GM12878 (cell line): ENCODE measurements around the gene ZKSCAN1. TPM values are rescaled to one million over a fixed set of nuclear protein-coding genes. Genes with fewer than 3 reads are reported as not detected.

Source experiments
- ATAC-seq: fragments of 200-7000 bp; cut with Tn5 transposase; 3 replicates; pipeline ENCODE4 v1.9.1; 2020; ENCODE audit warnings: mild to moderate bottlenecking, moderate library complexity
- BruUV-seq: library from RNA; stranded (reverse); fragments of 400-500 nt; replicated peaks from 2 replicates; lab custom pipeline; 2021; lab: Mats Ljungman, UMichigan
- CTCF ChIA-PET: fragments of 300-600 bp; sonication (Branson Sonifier 250); formaldehyde crosslinking; extraction: SDS; loops from one replicate; lab custom pipeline; 2021; ENCODE audit warnings: inconsistent platforms; lab: Yijun Ruan, JAX
- POLR2A ChIA-PET: fragments of 350-600 bp; formaldehyde crosslinking; extraction: SDS; loops from one replicate; lab custom pipeline; 2021; ENCODE audit warnings: inconsistent platforms; lab: Charles Lee
- RAD21 ChIA-PET: fragments of 300-600 bp; sonication (Branson Sonifier 250); formaldehyde crosslinking; loops from one replicate; lab custom pipeline; 2023; ENCODE audit warnings: antibody characterized with exemption; ENCODE audit not compliant: unreplicated experiment; lab: Charles Lee
- SMC1A ChIA-PET: fragments of 300-600 bp; sonication (Branson Sonifier 250); formaldehyde crosslinking; loops from one replicate; lab custom pipeline; 2023; ENCODE audit not compliant: unreplicated experiment, uncharacterized antibody; lab: Charles Lee
- DNase-seq: peaks from one replicate; pipeline ENCODE4 v3.0.0-alpha.2; 2011; ENCODE audit warnings: low read depth, low spot score
- FAIRE-seq: peaks from 3 replicates; lab custom pipeline; 2011; peaks lifted over from hg19 to GRCh38; lab: Jason Lieb, UNC
- H2AFZ ChIP-seq: 2 replicates; pipeline ENCODE4 v1.6.0; 2011; ENCODE audit warnings: low read depth, low read length, control low read depth; ENCODE audit not compliant: control insufficient read depth
- H3K27ac ChIP-seq: 2 replicates; pipeline ENCODE4 v1.5.1; 2011; ENCODE audit warnings: control low read depth; ENCODE audit not compliant: control insufficient read depth, insufficient read depth
- H3K27me3 ChIP-seq, 2 experiments: replicated peaks in 1 of 2; 2 replicates each; pipeline versions ENCODE4 v1.6.0 to v1.6.1; 2011; ENCODE audit warnings: low read length in 1 of 2; ENCODE audit not compliant: control insufficient read depth in 2 of 2, insufficient read depth in 2 of 2
- H3K36me3 ChIP-seq, 2 experiments: 2 replicates each; pipeline ENCODE4 v1.5.1; 2011; ENCODE audit warnings: low read length in 1 of 2; ENCODE audit not compliant: control insufficient read depth in 2 of 2, insufficient read depth in 2 of 2
- H3K4me1 ChIP-seq: 2 replicates; pipeline ENCODE4 v1.6.1; 2011; ENCODE audit warnings: mild to moderate bottlenecking, low read length, moderate library complexity, mixed read lengths; ENCODE audit not compliant: control insufficient read depth, insufficient read depth
- H3K4me2 ChIP-seq: 2 replicates; pipeline ENCODE4 v1.6.0; 2011; ENCODE audit warnings: control low read depth; ENCODE audit not compliant: control insufficient read depth, insufficient read depth
- H3K4me3 ChIP-seq: fragments of 200-600 bp; sonication (generic); 2 replicates; pipeline ENCODE4 v1.5.1; 2016
- H3K79me2 ChIP-seq: 2 replicates; pipeline ENCODE4 v1.6.0; 2011; ENCODE audit warnings: low read length; ENCODE audit not compliant: control insufficient read depth, insufficient read depth
- H3K9ac ChIP-seq: 2 replicates; pipeline ENCODE4 v1.8.0; 2011; ENCODE audit warnings: low read length, control low read depth, mixed read lengths; ENCODE audit not compliant: control insufficient read depth, insufficient read depth
- H3K9me3 ChIP-seq: replicated peaks from 3 replicates; pipeline ENCODE4 v1.5.1; 2011; ENCODE audit warnings: mild to moderate bottlenecking, low read length; ENCODE audit not compliant: control insufficient read depth, insufficient read depth
- H4K20me1 ChIP-seq: 2 replicates; pipeline ENCODE4 v1.6.0; 2011; ENCODE audit not compliant: control insufficient read depth, insufficient read depth
- ATF3 ChIP-seq: IDR thresholded peaks from 2 replicates; pipeline ENCODE4 v1.6.1; 2011; ENCODE audit warnings: low read depth, mild to moderate bottlenecking, low read length, moderate library complexity, borderline replicate concordance; ENCODE audit errors: extremely low read depth
- ATF7 ChIP-seq: fragments of 450-650 bp; IDR thresholded peaks from 2 replicates; pipeline ENCODE4 v1.6.1; 2016; ENCODE audit warnings: low read depth, mild to moderate bottlenecking
- BCL3 ChIP-seq: IDR thresholded peaks from 2 replicates; pipeline ENCODE4 v1.6.1; 2011; ENCODE audit warnings: borderline replicate concordance, low read depth, mild to moderate bottlenecking, moderate library complexity, low read length; ENCODE audit not compliant: insufficient read depth, poor library complexity, severe bottlenecking
- ESRRA ChIP-seq: IDR thresholded peaks from 2 replicates; pipeline ENCODE4 v1.6.1; 2012; ENCODE audit warnings: mild to moderate bottlenecking, low read length, improper control_type of control experiment
- IKZF1 ChIP-seq: fragments of 450-650 bp; conservative IDR thresholded peaks from 2 replicates; pipeline ENCODE4 v1.6.1; 2017; ENCODE audit warnings: antibody characterized with exemption, mild to moderate bottlenecking
- IKZF2 ChIP-seq, 2 experiments: fragments of 450-650 bp; IDR thresholded peaks; 2 replicates each; pipeline ENCODE4 v1.6.1; 2017; ENCODE audit warnings: mild to moderate bottlenecking in 2 of 2, moderate library complexity in 2 of 2
- MLLT1 ChIP-seq: fragments of 450-650 bp; IDR thresholded peaks from 2 replicates; pipeline ENCODE4 v1.6.1; 2016; ENCODE audit warnings: mild to moderate bottlenecking
- NFIC ChIP-seq: IDR thresholded peaks from 2 replicates; pipeline ENCODE4 v1.6.1; 2012; ENCODE audit warnings: low read depth, mild to moderate bottlenecking, inconsistent platforms, low read length, moderate library complexity
- NFXL1 ChIP-seq: fragments of 450-650 bp; IDR thresholded peaks from 2 replicates; pipeline ENCODE4 v1.6.1; 2017; ENCODE audit warnings: antibody characterized with exemption, mild to moderate bottlenecking, borderline replicate concordance
- NR2C1 ChIP-seq: fragments of 450-650 bp; IDR thresholded peaks from 2 replicates; pipeline ENCODE4 v1.6.1; 2017; ENCODE audit warnings: antibody characterized with exemption, mild to moderate bottlenecking, moderate library complexity
- PBX3 ChIP-seq: IDR thresholded peaks from 2 replicates; pipeline ENCODE4 v1.6.1; 2011; ENCODE audit warnings: mild to moderate bottlenecking, low read depth, low read length, moderate library complexity; ENCODE audit not compliant: insufficient replicate concordance
- SMAD5 ChIP-seq: IDR thresholded peaks from 2 replicates; pipeline ENCODE4 v1.6.1; 2016; ENCODE audit warnings: antibody characterized with exemption, low read depth
- SMC3 ChIP-seq: IDR thresholded peaks from 2 replicates; pipeline ENCODE4 v1.6.1; 2011; ENCODE audit warnings: low read length, improper control_type of control experiment, borderline replicate concordance
- SREBF2 ChIP-seq: IDR thresholded peaks from 2 replicates; pipeline ENCODE4 v1.6.1; 2012; ENCODE audit warnings: mild to moderate bottlenecking, low read length
- STAT3 ChIP-seq: IDR thresholded peaks from 2 replicates; pipeline ENCODE4 v1.6.1; 2011; ENCODE audit warnings: low read depth, low read length, improper control_type of control experiment
- SUZ12 ChIP-seq: fragments of 200-600 bp; sonication (generic); IDR thresholded peaks from one replicate; pipeline ENCODE4 v1.6.1; 2018; ENCODE audit warnings: antibody characterized with exemption, mild to moderate bottlenecking; ENCODE audit not compliant: unreplicated experiment
- TAF1 ChIP-seq: IDR thresholded peaks from 2 replicates; pipeline ENCODE4 v1.6.1; 2011; ENCODE audit warnings: mild to moderate bottlenecking, low read depth, low read length, borderline replicate concordance
- TARDBP ChIP-seq: IDR thresholded peaks from 2 replicates; pipeline ENCODE4 v1.6.1; 2016; ENCODE audit warnings: borderline replicate concordance
- WGBS: methylation state at CpG from one replicate; pipeline ENCODE4 v1.1.6; 2016; ENCODE audit warnings: low lambda C conversion rate; ENCODE audit not compliant: insufficient replicate concordance, insufficient coverage; ENCODE audit errors: missing lambda C conversion rate; 5-methylcytosine and 5-hydroxymethylcytosine counted together
- in situ Hi-C: fragments of 300-500 bp; cut with MboI; formaldehyde crosslinking; loops from 9 replicates; pipeline ENCODE4 v1.14.3; 2018; ENCODE audit warnings: mixed read lengths
- intact Hi-C: fragments of 100-400 bp; cut with micrococcal nuclease; formaldehyde crosslinking; loops from one replicate; pipeline ENCODE4 v1.14.2; 2022; ENCODE audit not compliant: unreplicated experiment
- polyA plus RNA-seq, 11 experiments: library from polyadenylated mRNA; depleted of rRNA in 4 of 11; unstranded in 6 of 11; stranded (reverse) in 5 of 11; fragments of >200 nt; fragmentation: Nextera tagmentation in 4 of 11; fragmentation: Illumina TruSeq in 1 of 11; extraction: Ambion mirVana in 4 of 11; extraction: Trizol in 1 of 11; gene quantifications; 1 replicate in 1 of 11; 2 replicates in 10 of 11; pipeline versions ENCODE4 v1.2.1 to v1.2.3, GENCODE V29; 2011 to 2016; ENCODE audit warnings: inconsistent platforms in 2 of 11, missing spikeins in 2 of 11, low read depth in 1 of 11
- total RNA-seq, 4 experiments: library from RNA; depleted of rRNA in 3 of 4; stranded (reverse); fragments of >200 nt in 3 of 4; fragmentation: Illumina TruSeq in 1 of 4; extraction: Trizol in 1 of 4; gene quantifications; 2 replicates each; pipeline versions ENCODE4 v1.2.1 to v1.2.3, GENCODE V29; 2013 to 2021
- TF ChIP-seq, protein P1 (sequence below): IDR thresholded peaks from 2 replicates; pipeline ENCODE4 v1.6.1; 2012; ENCODE audit warnings: low read depth, low read length, improper control_type of control experiment

ZKSCAN1 gene
- total and polyA plus RNA-seq, 10 of the 15 experiments (the other 5 are each of a cell fraction or from before 2014, with no cell fraction given) = 3.2 to 34.4 (median 18.1) TPM

DNA sequence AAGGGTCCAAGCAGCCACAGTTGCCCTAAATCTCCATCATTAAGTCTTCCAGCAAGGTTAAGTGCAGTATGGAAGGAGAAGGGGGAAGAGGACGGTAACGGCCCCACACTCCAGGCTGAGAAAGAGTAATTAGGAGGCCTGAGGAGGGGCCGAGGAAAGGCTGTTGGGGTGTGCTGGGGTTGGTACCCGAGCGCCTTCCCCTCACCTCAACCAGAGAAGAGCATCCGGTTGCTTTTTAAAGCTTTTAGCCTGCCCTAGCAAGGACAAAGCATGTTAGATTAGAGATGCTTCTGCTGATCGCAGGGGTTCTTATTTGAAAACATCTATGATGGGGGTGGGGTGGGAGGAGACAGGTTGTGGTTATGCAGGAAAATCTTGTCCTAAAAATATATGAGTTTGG is 25.2 kb downstream of the ZKSCAN1 start:
- H3K9ac ChIP-seq = no peak overlapping the region
- ChIA-PET SMC1A (interaction anchor here (1.6 kb wide), 1 partner anchor 12 kb away, joined by 3 read pairs; no protein-coding TSS in a partner anchor), POLR2A (no interaction called here), RAD21 (no interaction called here), CTCF (interaction anchor here (0.7 to 1.4 kb wide), 2 partner anchors 12 to 23 kb away, joined by 3 read pairs; no protein-coding TSS in a partner anchor)
- no peak overlapping the region for H3K27ac ChIP-seq
- H3K27me3 ChIP-seq = no peaks in the 10 kb centered on the region
- no peak for TF ChIP-seq PBX3
- TF ChIP-seq STAT3 = no peak
- TF ChIP-seq IKZF2 (IDR thresholded peaks at IDR 0.05) = no peak
- no peak for TF ChIP-seq MLLT1
- no peak for TF ChIP-seq ATF7
- no peak for TF ChIP-seq TAF1
- TF ChIP-seq, protein P1, sequence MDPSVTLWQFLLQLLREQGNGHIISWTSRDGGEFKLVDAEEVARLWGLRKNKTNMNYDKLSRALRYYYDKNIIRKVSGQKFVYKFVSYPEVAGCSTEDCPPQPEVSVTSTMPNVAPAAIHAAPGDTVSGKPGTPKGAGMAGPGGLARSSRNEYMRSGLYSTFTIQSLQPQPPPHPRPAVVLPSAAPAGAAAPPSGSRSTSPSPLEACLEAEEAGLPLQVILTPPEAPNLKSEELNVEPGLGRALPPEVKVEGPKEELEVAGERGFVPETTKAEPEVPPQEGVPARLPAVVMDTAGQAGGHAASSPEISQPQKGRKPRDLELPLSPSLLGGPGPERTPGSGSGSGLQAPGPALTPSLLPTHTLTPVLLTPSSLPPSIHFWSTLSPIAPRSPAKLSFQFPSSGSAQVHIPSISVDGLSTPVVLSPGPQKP = no peak
- no peak for TF ChIP-seq SREBF2
- no peak for TF ChIP-seq BCL3
- no peak for TF ChIP-seq IKZF1
- no peak for TF ChIP-seq NFIC
- TF ChIP-seq ATF3 = no peak
- no peak for TF ChIP-seq SMAD5
- TF ChIP-seq ESRRA = no peak
- no peak for TF ChIP-seq SMC3
- TF ChIP-seq TARDBP = no peak
- no peak for TF ChIP-seq SUZ12
- no peak for TF ChIP-seq NR2C1
- TF ChIP-seq NFXL1 = no peak
- no TSS peak for BruUV-seq
- intact Hi-C loops (no loop called here), in situ Hi-C loops (no loop called here)
- no peaks in the 10 kb centered on the region; the same call in 2 of the 3 replicates for H3K9me3 ChIP-seq
- ATAC-seq = no peak
- no peaks in the 10 kb centered on the region for H4K20me1 ChIP-seq
- WGBS = 22% methylated on average over 7 of the region's 7 CpGs
- peaks cover 0 to 9% of the 10 kb centered on the region in 2 experiments; a peak in 1 of 4 replicates for H3K36me3 ChIP-seq
- no peak for FAIRE-seq
- no peak overlapping the region for H3K4me3 ChIP-seq
- DNase-seq = no peak
- no peak overlapping the region for H2AFZ ChIP-seq
- no peaks in the 10 kb centered on the region for H3K79me2 ChIP-seq
- no peak overlapping the region for H3K4me2 ChIP-seq
- no peaks in the 10 kb centered on the region for H3K4me1 ChIP-seq
